ENCODE data around the gene UVRAG. TPM values are rescaled to one million over a fixed set of nuclear protein-coding genes. Genes with fewer than 3 reads are reported as not detected.

Gene UVRAG
- total RNA-seq, 1 donor from 2014 or later = 45.2 TPM

GRCh38 chr11:75785187-75785586 is 29.8 kb upstream of the UVRAG start:
- Histone ChIP-seq H3K27me3 (no peaks in the 10 kb centered on the region), H3K36me3 (no peaks in the 10 kb centered on the region), H3K27ac (no peak overlapping the region), H3K4me3 (no peak overlapping the region), H3K4me1 (no peaks in the 10 kb centered on the region), H3K9me3 (no peaks in the 10 kb centered on the region)
- intact Hi-C loops (cut with DNase I) = no loop called here
- TF ChIP-seq CTCF (IDR thresholded peaks at IDR 0.05) = no peak
- no peak for DNase-seq (ENCODE audit: low spot score in 2 of 2)

- intact Hi-C loops (cut with DNase I) = no loop called here
- Histone ChIP-seq H3K27me3 (no peaks in the 10 kb centered on the region), H3K36me3 (no peaks in the 10 kb centered on the region), H3K9me3 (no peaks in the 10 kb centered on the region), H3K4me3 (no peak overlapping the region), H3K4me1 (no peaks in the 10 kb centered on the region), H3K27ac (no peak overlapping the region)
- no peak for TF ChIP-seq CTCF (IDR thresholded peaks at IDR 0.05)
- DNase-seq (ENCODE audit: low spot score in 2 of 2) = no peak
These were observed 28.8 kb upstream of the UVRAG start for GRCh38 chr11:75786101-75786736.

GRCh38 chr11:75789521-75789920 is 25.5 kb upstream of the UVRAG start:
- H3K9me3 ChIP-seq = no peaks in the 10 kb centered on the region
- no peak overlapping the region for H3K27ac ChIP-seq
- DNase-seq (ENCODE audit: low spot score in 2 of 2) = no peak
- no peak overlapping the region for H3K4me3 ChIP-seq
- H3K36me3 ChIP-seq = no peaks in the 10 kb centered on the region
- no peaks in the 10 kb centered on the region for H3K27me3 ChIP-seq
- TF ChIP-seq CTCF (IDR thresholded peaks at IDR 0.05) = no peak
- intact Hi-C loops (cut with DNase I) = no loop called here
- H3K4me1 ChIP-seq = no peaks in the 10 kb centered on the region

GRCh38 chr11:75790986-75791385 is 24.0 kb upstream of the UVRAG start:
- TF ChIP-seq CTCF (IDR thresholded peaks at IDR 0.05) = no peak
- Histone ChIP-seq H3K36me3 (no peaks in the 10 kb centered on the region), H3K27me3 (no peaks in the 10 kb centered on the region), H3K4me3 (no peak overlapping the region), H3K9me3 (no peaks in the 10 kb centered on the region), H3K4me1 (no peaks in the 10 kb centered on the region), H3K27ac (no peak overlapping the region)
- no peak for DNase-seq (ENCODE audit: low spot score in 2 of 2)
- intact Hi-C loops (cut with DNase I) = no loop called here

- Histone ChIP-seq H3K27ac (no peak overlapping the region), H3K9me3 (no peaks in the 10 kb centered on the region), H3K4me3 (no peak overlapping the region), H3K4me1 (no peaks in the 10 kb centered on the region), H3K27me3 (no peaks in the 10 kb centered on the region), H3K36me3 (no peaks in the 10 kb centered on the region)
- TF ChIP-seq CTCF (IDR thresholded peaks at IDR 0.05) = no peak
- DNase-seq (ENCODE audit: low spot score in 2 of 2) = no peak
- intact Hi-C loops (cut with DNase I) = no loop called here
These were observed 22.8 kb upstream of the UVRAG start for GRCh38 chr11:75792127-75792731.

Measured in ascending aorta (tissue), 2 donors.